Hematopoietic multipotent progenitor cell treated with erythropoietin and hydrocortisone succinate and interleukin-3 and kit ligand, for 15 days (in vitro differentiated cells): ENCODE data around the gene GIMAP8.

Experiments used
- DNase-seq: peaks from one replicate; pipeline ENCODE4 v3.0.0-alpha.2; 2015; ENCODE audit warnings: low spot score

Gene GIMAP8

GRCh38 chr7:150411606-150412005 lies 38.8 kb upstream of the GIMAP8 start:
- no peak for DNase-seq

DNA sequence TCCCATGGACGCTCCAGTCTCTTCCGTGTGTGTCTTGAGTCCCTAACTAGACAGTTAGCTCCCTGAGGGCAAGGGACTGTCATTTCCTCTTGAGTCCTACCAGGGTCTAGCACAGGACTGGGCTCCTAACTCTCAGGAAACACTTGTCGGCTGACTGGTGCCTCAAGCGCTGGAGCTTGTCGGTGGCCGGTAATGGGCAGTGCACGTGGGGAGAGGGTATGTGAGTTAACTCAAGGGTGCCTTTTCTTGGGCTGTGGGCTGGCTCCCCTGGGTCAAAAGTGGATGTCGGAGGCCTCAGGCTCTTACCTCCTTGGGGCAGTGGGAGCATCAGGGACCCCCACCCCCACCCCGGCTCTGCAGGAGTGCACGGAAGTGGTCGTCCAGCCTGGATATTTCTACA lies 38.4 kb upstream of the GIMAP8 start:
- no peak for DNase-seq

DNA sequence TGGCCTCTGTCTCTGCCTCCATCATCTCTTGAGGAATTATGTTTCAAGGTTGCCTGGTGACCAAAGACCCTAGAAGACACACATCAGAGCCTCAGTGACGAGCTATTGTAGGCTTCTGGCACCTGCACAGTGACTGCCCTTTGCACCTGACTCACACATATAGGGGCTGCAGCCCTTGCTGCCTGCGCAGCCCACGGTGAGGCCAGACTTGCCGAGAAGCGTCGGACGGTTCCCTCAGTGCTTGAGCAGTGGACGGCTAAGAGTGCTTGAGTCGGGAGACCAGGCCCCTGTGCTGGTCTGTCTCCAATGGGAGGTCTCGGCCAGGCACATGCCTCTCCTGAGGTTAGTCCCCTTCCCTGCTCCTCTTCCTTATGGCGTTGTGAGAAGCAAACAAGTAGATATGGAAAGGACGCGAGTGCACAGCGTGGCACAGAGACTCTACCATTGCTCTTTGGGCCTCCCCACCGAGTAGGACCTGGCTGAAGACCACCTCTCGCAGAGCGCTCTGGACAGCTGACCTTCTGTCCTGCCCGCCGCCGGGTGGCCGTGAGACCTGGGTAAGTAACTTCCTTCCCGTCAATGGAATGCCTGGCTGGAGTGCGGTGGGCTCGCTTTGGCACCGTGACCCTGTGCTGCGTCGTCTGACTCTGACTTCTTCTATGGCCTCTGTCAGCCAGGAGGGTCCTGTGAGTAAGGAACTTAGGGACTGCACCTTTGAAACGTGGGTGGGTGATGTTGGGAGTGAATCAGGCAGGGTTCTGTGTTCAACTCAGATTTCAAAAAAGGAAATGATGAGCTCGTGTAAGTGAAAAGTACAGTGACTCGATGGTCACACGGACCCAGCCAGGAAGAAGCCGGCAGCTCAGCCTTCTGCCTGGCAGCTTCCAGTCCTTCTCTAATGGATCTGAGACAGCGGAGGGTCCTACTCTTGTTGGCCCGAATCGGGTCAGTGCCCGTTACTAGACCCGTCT lies 37.6 kb upstream of the GIMAP8 start:
- no peak for DNase-seq

GRCh38 chr7:150413640-150414081 lies 36.8 kb upstream of the GIMAP8 start:
- no peak for DNase-seq

DNA sequence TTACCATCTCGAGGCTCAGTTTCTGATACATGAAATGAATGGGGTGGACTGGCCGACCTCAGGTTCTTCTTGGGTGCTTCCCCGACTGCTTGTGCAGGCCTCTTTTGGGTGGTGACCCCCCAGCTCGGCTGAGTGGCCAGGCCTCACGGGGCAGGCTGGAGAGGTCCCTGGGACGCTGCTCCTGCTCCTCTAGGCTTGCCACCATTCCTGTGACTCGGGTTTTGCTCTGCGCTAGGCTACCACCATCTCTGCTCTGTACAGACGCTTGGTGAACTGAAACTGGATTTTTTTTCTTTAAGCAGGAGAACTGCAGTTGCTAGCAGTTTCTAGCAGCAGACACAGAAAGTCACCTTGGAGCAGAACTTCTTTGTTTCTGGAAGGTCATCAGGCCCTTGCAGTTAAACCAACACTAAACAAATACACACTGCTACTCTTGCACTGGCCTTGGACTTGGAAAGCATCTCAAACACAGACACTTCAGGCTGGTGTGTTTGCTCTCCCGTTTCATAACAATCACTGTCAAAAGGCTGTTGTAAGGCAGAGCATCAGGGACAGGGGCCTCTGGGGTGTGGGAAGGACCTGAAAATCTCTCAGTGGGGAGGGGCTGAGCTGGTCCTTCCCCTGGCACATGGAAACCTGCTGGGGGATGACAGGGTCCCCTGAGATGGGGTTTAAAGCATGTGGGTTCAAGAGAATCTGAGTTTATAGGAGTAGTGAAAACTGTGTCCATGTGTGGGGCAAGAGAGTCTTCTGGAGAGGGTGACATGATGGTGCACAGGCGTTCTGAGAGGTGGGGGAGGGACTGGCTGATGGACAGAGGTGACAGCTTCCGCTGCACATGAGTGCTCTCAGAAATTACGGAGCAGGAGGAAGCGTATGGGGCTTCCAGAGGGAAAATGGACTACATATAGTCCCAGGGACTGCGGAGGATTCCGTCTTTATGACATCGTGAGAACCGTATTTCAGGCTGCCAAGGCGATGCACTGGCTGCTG lies 35.0 kb upstream of the GIMAP8 start:
- no peak for DNase-seq

GRCh38 chr7:150417239-150417638 lies 33.2 kb upstream of the GIMAP8 start:
- no peak for DNase-seq

DNA sequence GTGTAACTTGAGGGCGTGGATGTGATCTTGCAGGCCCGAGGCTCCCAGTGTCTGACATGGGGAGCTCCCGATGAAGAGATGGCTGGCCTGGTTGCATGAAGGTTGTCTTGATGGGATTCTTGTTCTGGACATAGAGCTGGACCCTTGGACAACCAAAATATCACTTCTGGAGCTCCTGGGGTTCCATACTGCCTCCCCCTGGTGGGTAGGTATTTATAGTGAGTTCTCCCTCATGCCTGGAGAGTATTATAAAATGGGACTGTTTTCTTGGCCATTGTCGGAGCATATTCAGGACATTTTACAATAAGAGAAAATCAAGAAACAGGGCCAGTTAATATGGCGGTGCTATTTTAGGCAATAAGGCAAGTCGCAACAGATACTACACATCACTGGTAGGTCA lies 32.6 kb upstream of the GIMAP8 start:
- DNase-seq, result no peak

DNA sequence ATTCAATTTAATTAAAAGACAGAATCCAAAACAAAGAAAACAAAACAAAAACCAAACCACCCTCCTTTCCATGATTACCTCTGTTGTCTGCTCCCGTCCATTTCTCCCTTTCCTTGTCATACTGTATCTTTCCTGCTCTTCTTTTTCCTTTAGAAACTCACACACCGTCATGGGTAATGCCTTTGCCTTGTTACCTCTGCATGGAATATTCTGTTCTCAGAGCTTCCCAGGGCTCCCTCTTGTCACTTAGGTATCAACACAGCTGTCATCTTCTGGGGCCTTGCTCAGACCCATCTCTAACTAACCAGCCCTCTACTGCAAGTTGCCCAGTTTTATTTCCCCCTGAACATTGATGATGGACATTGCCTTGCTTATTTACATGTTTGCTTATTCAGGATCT lies 30.2 kb upstream of the GIMAP8 start:
- DNase-seq, result no peak

- peak; percentile 83 for DNase-seq
Measured at GRCh38 chr7:150420987-150421674, 29.3 kb upstream of the GIMAP8 start.

GRCh38 chr7:150421831-150422230 lies 28.6 kb upstream of the GIMAP8 start:
- no peak for DNase-seq

GRCh38 chr7:150425670-150426069 lies 24.8 kb upstream of the GIMAP8 start:
- no peak for DNase-seq

GRCh38 chr7:150428671-150429451 lies 21.6 kb upstream of the GIMAP8 start:
- DNase-seq, result no peak

- no peak for DNase-seq
Measured at GRCh38 chr7:150429699-150430098, 20.7 kb upstream of the GIMAP8 start.

GRCh38 chr7:150430465-150431085 lies 19.9 kb upstream of the GIMAP8 start:
- no peak for DNase-seq

DNA sequence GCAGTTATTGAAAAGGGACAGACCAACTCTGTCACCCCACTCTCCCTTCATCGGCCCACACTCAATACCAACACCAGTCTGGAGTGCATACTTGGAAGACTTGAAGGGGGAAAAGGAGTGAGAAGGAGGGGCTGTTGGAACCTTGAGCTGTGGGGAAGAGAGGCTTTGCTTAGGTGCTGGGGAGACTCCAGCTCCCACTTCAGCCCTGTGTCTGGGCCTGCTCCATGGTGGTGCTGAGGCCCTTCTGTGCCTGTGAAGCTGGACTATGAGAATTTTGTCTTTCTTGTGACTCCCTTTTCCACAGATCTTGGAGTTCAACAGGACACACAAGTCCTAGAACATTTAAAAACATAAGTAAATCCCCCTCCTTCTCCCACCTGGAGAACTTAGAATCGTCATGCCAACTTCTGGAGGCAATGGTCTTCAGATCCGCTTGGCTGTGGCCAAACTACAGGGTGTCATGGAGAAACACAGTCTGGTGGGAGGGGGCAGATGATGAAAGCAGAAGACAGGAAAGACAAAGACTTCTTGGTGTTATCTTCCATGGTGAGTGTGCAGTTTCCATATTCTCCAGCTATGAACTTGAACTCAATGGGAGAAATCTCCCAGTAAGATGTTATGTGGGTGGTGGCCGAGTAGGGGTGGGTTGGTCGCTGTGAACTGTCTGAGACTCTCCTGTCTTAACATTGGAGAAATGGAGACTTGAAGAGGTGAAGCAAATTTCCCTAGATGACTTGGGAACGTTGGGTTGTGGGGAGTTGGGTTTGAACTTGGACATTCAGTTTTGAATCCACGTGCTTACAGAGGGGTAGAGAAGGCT lies 18.4 kb upstream of the GIMAP8 start:
- no peak for DNase-seq

- no peak for DNase-seq
Measured at GRCh38 chr7:150432915-150433892, 17.2 kb upstream of the GIMAP8 start.

GRCh38 chr7:150434240-150434639 lies 16.2 kb upstream of the GIMAP8 start:
- no peak for DNase-seq

GRCh38 chr7:150435047-150435389 lies 15.4 kb upstream of the GIMAP8 start:
- no peak for DNase-seq
